ENCODE measurements around the gene GRM4. TPM values are rescaled to one million over a fixed set of nuclear protein-coding genes. Genes with fewer than 3 reads are reported as not detected.

GRM4 gene
- total and polyA plus RNA-seq, 2 donors from 2014 or later, result not detected

DNA sequence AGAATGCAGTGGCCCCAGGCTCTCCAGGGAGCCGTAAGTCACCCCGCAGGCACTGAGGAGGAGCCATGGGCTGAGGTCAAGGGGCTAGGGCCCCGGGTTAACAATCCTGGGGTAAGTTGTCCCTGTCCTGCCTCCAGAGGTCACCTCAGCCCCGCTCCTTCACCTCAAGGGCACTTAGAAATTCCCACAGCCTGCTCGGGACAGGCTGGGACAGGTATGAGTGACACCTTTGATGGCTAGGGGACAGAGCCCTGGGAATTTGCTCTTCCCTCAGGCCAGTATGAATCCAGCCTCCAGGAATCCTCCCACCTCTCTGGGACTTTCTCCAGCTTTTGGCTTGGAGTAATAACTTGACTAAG is 3.5 kb upstream of the GRM4 start:
- intact Hi-C loops (cut with DNase I), result no loop called here
- H3K27ac ChIP-seq (ENCODE audit: low read depth in 2 of 2, low read length in 2 of 2), result no peak overlapping the region
- peaks cover 12% of the 10 kb centered on the region for H3K27me3 ChIP-seq (ENCODE audit: control insufficient read depth, insufficient read depth, low read length)
- TF ChIP-seq, protein P1, sequence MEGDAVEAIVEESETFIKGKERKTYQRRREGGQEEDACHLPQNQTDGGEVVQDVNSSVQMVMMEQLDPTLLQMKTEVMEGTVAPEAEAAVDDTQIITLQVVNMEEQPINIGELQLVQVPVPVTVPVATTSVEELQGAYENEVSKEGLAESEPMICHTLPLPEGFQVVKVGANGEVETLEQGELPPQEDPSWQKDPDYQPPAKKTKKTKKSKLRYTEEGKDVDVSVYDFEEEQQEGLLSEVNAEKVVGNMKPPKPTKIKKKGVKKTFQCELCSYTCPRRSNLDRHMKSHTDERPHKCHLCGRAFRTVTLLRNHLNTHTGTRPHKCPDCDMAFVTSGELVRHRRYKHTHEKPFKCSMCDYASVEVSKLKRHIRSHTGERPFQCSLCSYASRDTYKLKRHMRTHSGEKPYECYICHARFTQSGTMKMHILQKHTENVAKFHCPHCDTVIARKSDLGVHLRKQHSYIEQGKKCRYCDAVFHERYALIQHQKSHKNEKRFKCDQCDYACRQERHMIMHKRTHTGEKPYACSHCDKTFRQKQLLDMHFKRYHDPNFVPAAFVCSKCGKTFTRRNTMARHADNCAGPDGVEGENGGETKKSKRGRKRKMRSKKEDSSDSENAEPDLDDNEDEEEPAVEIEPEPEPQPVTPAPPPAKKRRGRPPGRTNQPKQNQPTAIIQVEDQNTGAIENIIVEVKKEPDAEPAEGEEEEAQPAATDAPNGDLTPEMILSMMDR (IDR thresholded peaks at IDR 0.05; ENCODE audit: borderline replicate concordance, extremely low read depth, insufficient read depth), result no peak
- H3K9me3 ChIP-seq (ENCODE audit: control insufficient read depth in 2 of 3, insufficient read depth in 1 of 3, low read length in 3 of 3), result no peaks in the 10 kb centered on the region
- H3K4me1 ChIP-seq (ENCODE audit: control insufficient read depth in 2 of 3, insufficient read depth in 2 of 3, low read depth in 1 of 3, low read length in 3 of 3), result peaks cover 0 to 5% (median 0%) of the 10 kb centered on the region in 3 donors
- H3K4me3 ChIP-seq (ENCODE audit: low read length in 3 of 3), result no peak overlapping the region
- H3K36me3 ChIP-seq (ENCODE audit: control insufficient read depth in 2 of 3, insufficient read depth in 3 of 3, low read length in 3 of 3), result no peaks in the 10 kb centered on the region
- FAIRE-seq (no peak), DNase-seq (peak in 2 of 5 donors; percentile 26 to 31)
- H3K9ac ChIP-seq (ENCODE audit: low read length in 3 of 3), result no peak overlapping the region

DNA sequence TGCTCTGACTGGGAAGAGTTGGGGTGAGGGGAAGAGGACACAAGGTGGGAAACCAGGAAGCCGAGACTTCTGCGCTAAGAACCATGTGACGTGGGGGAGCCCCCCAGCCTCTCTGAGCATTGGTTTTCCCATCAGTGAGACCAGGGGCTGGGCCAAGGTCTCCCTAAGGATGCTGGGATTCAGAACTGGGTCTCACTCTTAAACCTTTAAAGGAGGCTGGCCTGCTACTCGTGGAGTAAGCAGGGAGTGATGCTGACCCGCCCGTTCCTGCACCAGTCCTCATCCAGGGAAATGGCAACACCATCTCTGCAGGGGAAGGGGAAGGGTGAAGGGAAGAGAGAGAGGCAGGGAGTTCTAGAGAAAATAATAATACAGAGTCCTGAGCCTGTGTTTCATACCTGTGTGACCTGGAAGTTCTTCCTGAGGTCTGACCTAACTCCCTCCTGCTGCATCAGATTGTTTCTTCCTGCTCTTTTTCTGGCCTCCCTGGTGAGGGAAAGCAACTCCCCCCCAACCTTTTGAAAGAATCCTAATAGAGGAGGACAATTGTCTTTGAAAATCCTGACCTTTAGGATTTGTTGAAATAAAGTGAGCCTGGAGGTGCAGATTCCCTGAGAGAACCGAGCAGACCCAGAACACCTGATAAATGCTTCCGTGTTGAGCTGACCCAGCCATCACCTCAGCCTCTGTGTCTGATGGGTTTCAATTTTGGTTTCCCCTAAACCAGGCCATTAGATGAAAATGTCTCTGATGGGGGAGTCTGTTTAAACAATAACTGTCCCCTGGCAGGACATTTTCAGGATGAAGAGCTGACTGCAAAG is 3.0 kb upstream of the GRM4 start:
- intact Hi-C loops (cut with DNase I), result no loop called here
- Histone ChIP-seq H3K36me3 (ENCODE audit: control insufficient read depth in 2 of 3, insufficient read depth in 3 of 3, low read length in 3 of 3) (no peaks in the 10 kb centered on the region), H3K9me3 (ENCODE audit: control insufficient read depth in 2 of 3, insufficient read depth in 1 of 3, low read length in 3 of 3) (no peaks in the 10 kb centered on the region)

DNA sequence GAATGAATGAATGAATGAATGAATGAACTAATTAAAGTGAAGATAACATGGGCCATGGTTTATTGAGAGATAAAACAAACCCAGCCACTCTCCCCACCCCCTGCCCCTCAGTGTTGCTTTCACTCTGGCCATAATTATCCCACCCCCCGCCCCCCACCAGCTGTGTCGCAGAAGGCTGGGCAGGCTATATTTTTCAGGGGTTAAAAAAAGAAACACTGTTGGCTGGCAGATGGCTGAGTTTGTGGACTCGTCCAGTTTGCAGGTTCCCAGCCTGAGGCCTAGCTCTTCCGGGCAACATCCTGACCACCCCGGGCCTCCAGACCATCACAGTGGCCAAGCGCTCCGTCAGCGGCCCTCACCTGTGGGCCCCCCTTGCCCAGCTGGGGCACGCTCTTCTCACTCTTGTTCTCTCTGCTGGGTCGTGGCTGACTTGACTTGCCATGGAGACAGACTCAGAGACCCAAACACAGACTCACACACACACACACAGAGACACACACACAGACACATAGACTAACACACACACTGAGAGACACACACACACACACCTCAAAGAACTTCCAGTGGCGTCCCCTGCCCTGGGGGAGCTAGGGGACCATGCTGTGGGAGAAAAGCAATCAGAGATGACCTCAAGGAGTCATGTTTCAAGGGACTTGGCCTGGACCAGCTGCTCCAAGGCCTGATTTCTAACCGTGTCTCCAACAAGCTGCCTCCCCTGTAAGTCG is 2.2 kb upstream of the GRM4 start:
- TF ChIP-seq, protein P1 (IDR thresholded peaks at IDR 0.05; ENCODE audit: borderline replicate concordance, extremely low read depth, insufficient read depth), result no peak
- intact Hi-C loops (cut with DNase I), result no loop called here
- peaks cover 0 to 14% (median 0%) of the 10 kb centered on the region in 3 donors for H3K4me1 ChIP-seq (ENCODE audit: control insufficient read depth in 2 of 3, insufficient read depth in 2 of 3, low read depth in 1 of 3, low read length in 3 of 3)
- H3K9me3 ChIP-seq (ENCODE audit: control insufficient read depth in 2 of 3, insufficient read depth in 1 of 3, low read length in 3 of 3), result no peaks in the 10 kb centered on the region
- H3K36me3 ChIP-seq (ENCODE audit: control insufficient read depth in 2 of 3, insufficient read depth in 3 of 3, low read length in 3 of 3), result no peaks in the 10 kb centered on the region
- H3K9ac ChIP-seq (ENCODE audit: low read length in 3 of 3), result no peak overlapping the region
- no peak overlapping the region for H3K27ac ChIP-seq (ENCODE audit: low read depth in 2 of 2, low read length in 2 of 2)
- FAIRE-seq (no peak), DNase-seq (peak in 4 of 5 donors; percentile 29 to 75 (median 67))
- peaks cover 16% of the 10 kb centered on the region for H3K27me3 ChIP-seq (ENCODE audit: control insufficient read depth, insufficient read depth, low read length)
- H3K4me3 ChIP-seq (ENCODE audit: low read length in 3 of 3), result no peak overlapping the region

More for the DNA sequence above, 3.0 kb upstream of the GRM4 start:
- Histone ChIP-seq H3K27me3 (ENCODE audit: control insufficient read depth, insufficient read depth, low read length) (peaks cover 10% of the 10 kb centered on the region), H3K27ac (ENCODE audit: low read depth in 2 of 2, low read length in 2 of 2) (no peak overlapping the region), H3K9ac (ENCODE audit: low read length in 3 of 3) (no peak overlapping the region), H3K4me1 (ENCODE audit: control insufficient read depth in 2 of 3, insufficient read depth in 2 of 3, low read depth in 1 of 3, low read length in 3 of 3) (peaks cover 0 to 9% (median 0%) of the 10 kb centered on the region in 3 donors), H3K4me3 (ENCODE audit: low read length in 3 of 3) (no peak overlapping the region)
- FAIRE-seq, result no peak
- DNase-seq, result peak in 1 of 5 donors; percentile 58
- TF ChIP-seq, protein P1 (IDR thresholded peaks at IDR 0.05; ENCODE audit: borderline replicate concordance, extremely low read depth, insufficient read depth), result no peak
